ENCODE results near the gene CTTNBP2NL.

DNA sequence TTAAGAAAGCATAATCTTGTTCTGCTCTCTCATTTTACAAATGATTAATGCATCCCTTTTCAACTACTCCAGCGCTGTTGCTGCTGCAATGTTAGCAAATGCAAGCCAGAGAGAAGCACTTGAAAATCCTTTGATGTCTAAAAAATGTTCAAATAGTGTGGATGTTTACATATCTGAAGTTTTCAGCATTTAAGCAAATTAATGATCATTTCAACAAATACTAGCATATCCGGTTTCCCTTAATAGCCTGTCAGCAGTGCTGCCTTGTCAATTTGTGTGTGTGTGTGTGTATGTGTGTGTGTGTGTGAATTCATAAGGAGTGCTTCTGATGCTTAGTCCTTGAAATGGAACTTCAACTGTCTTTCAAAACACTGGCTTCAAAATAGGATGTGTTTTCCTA is 64.6 kb downstream of the CTTNBP2NL start:
- no peak for TF ChIP-seq EZH2 (IDR thresholded peaks at IDR 0.05; ENCODE audit: borderline replicate concordance)
- TF ChIP-seq EZH2phosphoT487 (IDR thresholded peaks at IDR 0.05; ENCODE audit: low read depth, severe bottlenecking, unreplicated experiment): no peak
- TF ChIP-seq, protein P1, sequence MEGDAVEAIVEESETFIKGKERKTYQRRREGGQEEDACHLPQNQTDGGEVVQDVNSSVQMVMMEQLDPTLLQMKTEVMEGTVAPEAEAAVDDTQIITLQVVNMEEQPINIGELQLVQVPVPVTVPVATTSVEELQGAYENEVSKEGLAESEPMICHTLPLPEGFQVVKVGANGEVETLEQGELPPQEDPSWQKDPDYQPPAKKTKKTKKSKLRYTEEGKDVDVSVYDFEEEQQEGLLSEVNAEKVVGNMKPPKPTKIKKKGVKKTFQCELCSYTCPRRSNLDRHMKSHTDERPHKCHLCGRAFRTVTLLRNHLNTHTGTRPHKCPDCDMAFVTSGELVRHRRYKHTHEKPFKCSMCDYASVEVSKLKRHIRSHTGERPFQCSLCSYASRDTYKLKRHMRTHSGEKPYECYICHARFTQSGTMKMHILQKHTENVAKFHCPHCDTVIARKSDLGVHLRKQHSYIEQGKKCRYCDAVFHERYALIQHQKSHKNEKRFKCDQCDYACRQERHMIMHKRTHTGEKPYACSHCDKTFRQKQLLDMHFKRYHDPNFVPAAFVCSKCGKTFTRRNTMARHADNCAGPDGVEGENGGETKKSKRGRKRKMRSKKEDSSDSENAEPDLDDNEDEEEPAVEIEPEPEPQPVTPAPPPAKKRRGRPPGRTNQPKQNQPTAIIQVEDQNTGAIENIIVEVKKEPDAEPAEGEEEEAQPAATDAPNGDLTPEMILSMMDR (IDR thresholded peaks at IDR 0.05; ENCODE audit: poor library complexity): no peak
